NCI-H748 treated with DMSO at 0.1 percent for 48 hours (cell line): ENCODE results near the gene LRRC49.

Experiments used
- DNase-seq: peaks from one replicate; lab custom pipeline; 2025; lab: John Stamatoyannopoulos, UW

LRRC49 gene

DNA sequence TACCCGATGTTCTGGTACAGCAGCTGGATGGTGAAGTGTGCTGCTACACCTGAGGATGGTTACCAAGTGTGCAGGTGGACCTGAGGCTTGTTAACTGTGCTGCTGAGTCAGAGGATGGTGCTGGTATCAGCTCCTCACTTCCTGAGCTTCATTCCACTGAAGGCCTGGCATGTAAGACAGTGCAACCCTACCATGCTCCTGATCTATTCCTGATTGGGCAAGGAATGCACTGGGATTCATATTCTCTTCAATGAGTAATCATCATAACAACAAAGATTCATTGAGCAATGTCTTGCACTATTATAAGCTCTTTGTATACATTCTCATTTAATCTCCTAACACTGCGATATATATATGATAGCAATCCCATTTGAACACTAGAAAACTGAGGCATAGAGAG lies 159.7 kb downstream of the LRRC49 start:
- DNase-seq = no peak

GRCh38 chr15:71054286-71054952 lies 161.8 kb downstream of the LRRC49 start:
- DNase-seq = no peak

DNA sequence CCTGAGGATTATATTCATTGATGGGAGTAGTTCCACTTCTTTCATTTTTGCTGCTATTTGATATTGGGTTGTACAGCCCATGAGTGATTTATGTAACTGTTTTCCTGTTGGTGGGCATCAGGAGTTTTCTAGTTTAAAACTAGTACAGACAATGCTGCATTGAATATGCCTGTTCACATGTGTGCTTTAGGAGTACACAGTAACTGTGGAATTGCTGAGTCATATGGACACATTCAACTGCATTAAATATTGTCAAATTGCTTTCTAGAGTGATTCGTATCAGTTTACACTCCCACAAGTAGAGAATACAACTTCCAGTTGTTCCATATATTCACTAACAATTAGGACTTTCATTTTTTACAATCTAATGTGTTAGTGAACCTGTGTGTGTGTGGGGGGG lies 162.8 kb downstream of the LRRC49 start:
- DNase-seq = no peak

DNA sequence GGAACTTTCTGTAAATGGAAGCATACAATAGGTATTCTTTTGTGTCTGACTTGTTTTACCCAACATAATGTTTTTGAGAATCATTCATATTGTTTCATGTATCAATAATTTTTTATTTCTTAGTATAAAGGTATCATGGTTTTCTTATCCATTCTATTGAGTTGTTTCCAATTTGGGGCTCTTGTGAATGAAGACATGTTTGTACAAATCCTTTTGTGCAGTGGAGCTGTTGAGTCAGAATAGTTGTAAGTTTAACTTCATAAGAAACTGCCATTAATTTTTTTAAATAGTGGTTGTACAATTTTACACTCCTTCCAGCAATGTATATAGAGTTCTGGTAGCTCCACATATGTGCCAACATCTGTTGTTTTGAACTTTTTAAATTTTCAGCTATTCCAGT lies 163.5 kb downstream of the LRRC49 start:
- DNase-seq = no peak

DNA sequence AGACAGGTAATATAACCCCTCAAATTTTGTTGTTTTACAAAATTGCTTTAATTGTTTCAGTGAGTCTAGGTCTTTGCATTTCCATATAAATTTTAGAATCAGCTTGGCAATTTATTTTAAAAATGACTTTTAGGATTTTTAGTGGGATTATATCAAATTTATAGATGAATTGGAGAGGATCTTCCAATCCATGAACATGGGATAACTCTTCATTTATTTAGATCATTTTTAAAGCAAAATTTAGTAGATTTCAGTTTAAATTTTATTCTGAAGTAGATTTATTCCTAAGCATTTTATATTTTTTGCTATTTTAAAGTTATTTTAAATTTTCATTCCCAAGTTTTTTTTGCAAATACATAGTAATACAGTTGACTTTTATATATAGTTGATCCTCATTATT lies 164.5 kb downstream of the LRRC49 start:
- DNase-seq = no peak

DNA sequence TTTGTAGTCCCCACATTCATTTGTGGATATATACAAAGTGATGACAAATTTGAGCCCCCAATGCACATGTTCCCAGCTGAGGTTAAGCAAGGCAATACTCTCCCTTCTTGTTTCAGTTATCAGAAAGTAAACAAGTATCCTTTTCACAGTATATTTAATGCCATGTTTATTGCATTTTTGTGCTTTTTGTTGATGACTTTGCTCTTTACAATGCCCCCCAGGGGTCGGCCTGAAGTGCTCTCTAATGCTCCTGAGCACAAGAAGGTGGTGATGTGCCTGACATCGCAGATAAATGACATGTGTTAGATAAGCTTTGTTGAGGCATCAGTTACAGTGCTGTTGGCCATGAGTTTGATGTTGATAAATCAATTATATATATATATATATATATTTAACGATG lies 165.0 kb downstream of the LRRC49 start:
- no peak for DNase-seq

DNA sequence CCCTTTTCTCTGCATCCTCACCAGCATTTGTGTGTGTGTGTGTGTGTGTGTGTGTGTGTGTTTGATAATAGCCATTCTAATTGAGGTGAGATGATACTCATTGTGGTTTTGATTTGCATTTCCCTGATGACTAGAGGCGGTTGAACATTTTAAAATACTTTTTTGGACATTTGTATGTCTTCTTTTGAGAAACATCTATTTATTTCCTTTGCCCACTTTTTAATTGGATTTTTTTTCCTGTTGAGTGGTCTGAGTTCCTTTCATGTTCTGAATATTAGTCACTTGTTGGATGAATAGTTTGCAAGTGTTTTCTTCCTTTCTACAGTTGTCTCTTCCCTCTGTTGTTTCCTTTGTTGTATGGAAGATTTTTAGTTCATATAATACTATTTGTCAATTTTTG lies 168.4 kb downstream of the LRRC49 start:
- no peak for DNase-seq

DNA sequence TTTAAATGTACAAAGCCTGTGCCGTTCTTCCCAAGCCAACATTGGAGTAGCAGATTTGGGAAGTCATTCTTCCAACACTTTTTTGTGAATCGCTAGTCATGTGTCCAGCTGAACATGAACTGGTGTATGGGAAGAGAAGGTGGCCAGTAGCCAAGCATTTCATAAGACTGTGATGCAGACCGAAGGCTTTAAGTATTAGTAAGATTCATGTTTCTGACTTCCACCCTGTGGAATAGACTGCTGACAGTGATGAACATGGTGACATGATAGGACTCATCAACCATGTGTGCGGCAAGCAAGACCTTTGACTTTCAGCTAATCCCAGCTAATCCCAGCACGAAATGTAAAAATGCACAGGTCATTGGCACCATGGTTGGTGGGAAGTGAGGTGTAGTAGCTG lies 174.4 kb downstream of the LRRC49 start:
- DNase-seq = no peak

DNA sequence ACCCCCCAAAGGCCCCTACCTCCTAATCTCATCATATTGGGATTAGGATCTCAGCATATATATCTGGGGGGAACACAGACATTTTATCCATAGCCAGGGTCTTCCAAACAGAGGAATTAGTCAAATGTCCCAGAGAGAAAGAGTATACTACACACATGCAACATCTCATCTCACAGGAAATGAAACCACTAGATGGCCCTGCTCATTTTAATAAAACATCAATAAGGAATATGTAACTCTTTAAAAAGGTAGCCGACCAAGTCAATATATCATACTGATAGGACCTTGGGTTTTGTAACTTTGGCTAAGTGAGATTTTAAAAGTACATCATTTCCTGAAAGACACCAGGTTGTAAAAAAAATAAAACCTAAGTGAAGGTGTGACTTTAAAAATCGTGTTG lies 177.1 kb downstream of the LRRC49 start:
- no peak for DNase-seq

GRCh38 chr15:71071529-71071928 lies 178.9 kb downstream of the LRRC49 start:
- DNase-seq = no peak

- no peak for DNase-seq
Measured at GRCh38 chr15:71072423-71072822, 179.8 kb downstream of the LRRC49 start.

GRCh38 chr15:71078506-71079207 lies 186.0 kb downstream of the LRRC49 start:
- no peak for DNase-seq

- no peak for DNase-seq
Measured at GRCh38 chr15:71079208-71080044, 186.8 kb downstream of the LRRC49 start.

DNA sequence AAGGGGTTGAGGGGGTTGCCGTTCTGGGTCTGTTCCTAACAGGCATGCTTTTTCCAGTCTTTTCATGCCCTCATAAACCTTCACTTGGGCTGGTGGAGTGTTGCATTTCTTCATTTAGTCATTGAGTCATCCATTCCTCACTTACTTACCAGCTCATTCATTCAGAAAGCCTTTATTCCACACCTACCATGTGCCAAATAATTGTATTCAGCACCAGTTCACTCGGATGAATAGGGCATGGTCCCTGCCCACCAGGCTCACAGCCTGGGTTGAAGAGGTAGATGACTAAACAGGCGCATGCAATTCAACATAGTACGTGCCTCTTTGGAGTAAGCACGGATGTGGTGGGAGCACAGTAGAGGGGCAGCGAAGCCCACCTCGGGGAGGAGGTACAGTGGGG lies 187.5 kb downstream of the LRRC49 start:
- no peak for DNase-seq

GRCh38 chr15:71080705-71081104 lies 188.1 kb downstream of the LRRC49 start:
- DNase-seq = no peak

DNA sequence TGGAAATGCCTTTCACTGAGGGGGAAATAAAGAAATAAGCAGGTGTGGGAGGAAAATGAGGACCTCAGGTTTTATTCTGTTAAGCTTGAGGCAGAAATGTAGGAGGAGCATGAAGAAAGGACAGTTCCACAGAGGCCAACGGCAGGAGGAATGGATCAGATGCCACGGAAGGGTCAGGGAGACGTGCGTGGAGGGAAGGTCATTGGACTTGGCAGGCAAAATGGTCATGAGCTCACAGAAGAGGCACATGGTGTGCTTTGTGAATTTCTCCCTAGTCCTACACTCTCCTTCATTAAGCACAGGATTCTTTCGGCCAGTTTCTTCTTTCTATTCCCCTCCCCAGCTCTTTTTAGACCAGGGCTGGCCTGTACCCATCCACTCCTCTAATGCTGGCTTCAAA lies 190.2 kb downstream of the LRRC49 start:
- DNase-seq = no peak

DNA sequence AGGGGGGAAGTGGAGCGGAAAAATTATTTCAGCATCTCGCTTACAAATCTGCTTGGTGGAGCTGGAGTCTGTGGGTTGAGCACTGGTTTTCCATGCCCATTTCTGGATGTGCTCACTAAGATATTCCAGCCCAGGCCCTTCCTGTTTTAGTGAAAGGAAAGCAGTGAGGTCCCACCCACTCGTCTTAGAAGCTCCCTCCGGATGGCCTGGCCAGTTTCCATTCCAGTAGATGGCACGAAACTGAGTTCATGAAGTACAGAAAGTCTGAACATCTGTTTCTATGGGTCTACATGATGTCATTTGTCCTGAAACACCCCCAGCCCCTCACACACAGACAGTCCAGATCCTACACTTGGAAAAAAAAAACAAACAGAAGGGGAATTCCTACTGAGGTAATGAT lies 190.7 kb downstream of the LRRC49 start:
- no peak for DNase-seq

DNA sequence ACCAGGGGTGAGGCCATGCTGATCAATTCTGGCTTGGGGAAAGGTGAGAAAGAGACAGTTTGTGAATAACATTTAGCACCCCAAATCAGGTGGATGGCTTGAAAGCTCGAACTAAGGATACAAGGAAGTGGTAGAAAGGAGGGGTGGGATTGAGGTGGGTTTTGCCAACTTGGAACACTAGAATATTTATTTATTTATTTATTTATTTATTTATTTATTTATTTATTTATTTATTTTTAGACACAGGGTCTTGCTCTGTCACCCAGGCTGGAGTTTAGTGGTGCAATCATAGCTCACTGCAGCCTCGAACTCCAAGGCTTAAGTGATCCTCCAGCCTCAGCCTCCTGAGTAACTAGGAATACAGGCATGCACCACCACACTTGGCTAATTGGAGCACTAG lies 191.6 kb downstream of the LRRC49 start:
- no peak for DNase-seq

DNA sequence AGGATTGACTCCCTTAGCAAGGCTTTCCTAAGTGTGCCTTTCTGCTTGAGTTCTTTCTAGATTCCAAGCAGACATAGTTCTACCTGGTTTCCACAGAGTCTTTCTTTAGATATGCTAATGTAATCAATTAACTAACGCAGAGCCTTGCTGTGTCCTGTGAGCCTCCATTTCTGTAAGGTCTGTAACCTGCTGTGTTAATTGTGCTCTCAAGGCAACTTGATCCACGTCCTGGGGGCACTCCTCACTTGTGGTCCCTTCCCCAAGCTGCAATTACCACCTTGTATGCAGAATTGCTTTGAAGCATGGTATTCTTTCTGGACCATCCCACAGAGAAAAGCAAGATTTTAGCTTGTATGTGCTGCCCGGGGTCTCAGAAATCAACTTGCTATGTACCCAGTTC lies 193.2 kb downstream of the LRRC49 start:
- DNase-seq = no peak

GRCh38 chr15:71088155-71088554 lies 195.5 kb downstream of the LRRC49 start:
- no peak for DNase-seq

GRCh38 chr15:71088683-71089082 lies 196.1 kb downstream of the LRRC49 start:
- DNase-seq = no peak

DNA sequence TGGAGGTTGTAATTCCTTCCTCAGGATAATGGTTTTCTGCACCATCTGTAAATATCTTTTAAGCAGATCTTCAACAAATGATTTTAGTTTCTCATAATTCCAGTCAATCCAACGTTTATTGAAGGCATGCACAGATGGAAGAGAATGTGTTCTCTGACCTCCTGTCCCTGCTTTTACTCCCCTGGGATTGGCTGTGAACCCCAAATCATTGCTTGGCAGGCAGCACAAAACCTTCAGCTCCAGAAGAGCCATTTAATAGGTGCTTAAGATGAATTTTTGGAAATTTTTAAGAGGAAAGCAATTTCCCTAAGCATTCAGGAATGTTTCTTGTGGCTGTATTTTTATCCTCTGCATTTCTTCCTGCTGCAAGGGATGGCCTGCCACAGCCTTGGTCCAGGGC lies 197.2 kb downstream of the LRRC49 start:
- no peak for DNase-seq

DNA sequence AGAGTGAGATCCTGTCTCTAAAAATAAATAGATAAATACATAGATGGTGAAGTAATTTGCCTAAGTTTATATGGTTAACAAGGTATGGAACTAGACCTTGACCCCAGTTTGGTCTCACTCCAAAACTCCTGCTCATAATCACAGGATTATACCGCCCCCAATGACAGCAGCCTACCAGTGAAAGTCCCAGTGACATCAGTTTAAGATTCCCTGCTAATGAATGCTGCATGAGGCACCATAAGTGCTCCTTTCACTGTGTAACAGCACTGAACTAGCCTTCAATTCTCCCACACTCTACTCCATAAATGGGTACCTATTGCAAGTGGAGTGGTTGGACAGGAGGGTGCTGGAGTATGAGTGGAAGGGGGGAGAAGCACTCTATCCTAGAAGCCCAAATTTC lies 199.0 kb downstream of the LRRC49 start:
- DNase-seq = no peak
